Measurements from ENCODE around the gene PRODH2. TPM values are rescaled to one million over a fixed set of nuclear protein-coding genes. Genes with fewer than 3 reads are reported as not detected.

The PRODH2 gene
- polyA plus RNA-seq, 1 experiment, result not detected

- POLR2A ChIA-PET, result no interaction called here
These were observed 16.2 kb upstream of the PRODH2 start for GRCh38 chr19:35828692-35829301.

GRCh38 chr19:35824150-35824549, 11.5 kb upstream of the PRODH2 start:
- Histone ChIP-seq H3K36me3 (ENCODE audit: control insufficient read depth, insufficient read depth, low read length) (no peaks in the 10 kb centered on the region), H3K27me3 (ENCODE audit: control insufficient read depth, insufficient read depth, low read length) (no peaks in the 10 kb centered on the region; the same call in 1 of the 2 replicates), H3K4me3 (ENCODE audit: low read depth, low read length) (no peak overlapping the region)
- POLR2A ChIA-PET, result no interaction called here
- no peak for DNase-seq (ENCODE audit: low read depth)
- TF ChIP-seq CTCF (IDR thresholded peaks at IDR 0.05; ENCODE audit: insufficient read depth, low read depth, low read length), result no peak
- CTCF ChIA-PET, result no interaction called here

More at GRCh38 chr19:35828692-35829301, 16.2 kb upstream of the PRODH2 start:
- no peak overlapping the region for H3K4me3 ChIP-seq (ENCODE audit: low read depth, low read length)
- no peaks in the 10 kb centered on the region for H3K27me3 ChIP-seq (ENCODE audit: control insufficient read depth, insufficient read depth, low read length)
- CTCF ChIA-PET, result no interaction called here
- DNase-seq (ENCODE audit: low read depth), result no peak
- no peak for TF ChIP-seq CTCF (IDR thresholded peaks at IDR 0.05; ENCODE audit: insufficient read depth, low read depth, low read length)
- no peaks in the 10 kb centered on the region for H3K36me3 ChIP-seq (ENCODE audit: control insufficient read depth, insufficient read depth, low read length)

GRCh38 chr19:35822579-35822978, 9.9 kb upstream of the PRODH2 start:
- no peaks in the 10 kb centered on the region for H3K36me3 ChIP-seq (ENCODE audit: control insufficient read depth, insufficient read depth, low read length)
- no peak for DNase-seq (ENCODE audit: low read depth)
- POLR2A ChIA-PET, result no interaction called here
- TF ChIP-seq CTCF (IDR thresholded peaks at IDR 0.05; ENCODE audit: insufficient read depth, low read depth, low read length), result no peak
- CTCF ChIA-PET, result interaction anchor here (0.9 kb wide), 1 partner anchor 130 kb away, joined by 4 read pairs; no protein-coding TSS in a partner anchor
- H3K27me3 ChIP-seq (ENCODE audit: control insufficient read depth, insufficient read depth, low read length), result no peaks in the 10 kb centered on the region; the same call in 1 of the 2 replicates
- no peak overlapping the region for H3K4me3 ChIP-seq (ENCODE audit: low read depth, low read length)

GRCh38 chr19:35818445-35818844, 5.8 kb upstream of the PRODH2 start:
- ChIA-PET CTCF (interaction anchor here (0.6 to 2.3 kb wide), 4 partner anchors 9 to 124 kb away, joined by 3 to 13 read pairs (median 8); no protein-coding TSS in a partner anchor), POLR2A (no interaction called here)
- no peaks in the 10 kb centered on the region for H3K36me3 ChIP-seq (ENCODE audit: control insufficient read depth, insufficient read depth, low read length)
- H3K4me3 ChIP-seq (ENCODE audit: low read depth, low read length), result no peak overlapping the region
- H3K27me3 ChIP-seq (ENCODE audit: control insufficient read depth, insufficient read depth, low read length), result peaks cover 1% of the 10 kb centered on the region; the same call in 1 of the 2 replicates
- no peak for DNase-seq (ENCODE audit: low read depth)
- no peak for TF ChIP-seq CTCF (IDR thresholded peaks at IDR 0.05; ENCODE audit: insufficient read depth, low read depth, low read length)

- POLR2A ChIA-PET, result no interaction called here
- Histone ChIP-seq H3K4me3 (ENCODE audit: low read depth, low read length) (no peak overlapping the region), H3K27me3 (ENCODE audit: control insufficient read depth, insufficient read depth, low read length) (peaks cover 1% of the 10 kb centered on the region; the same call in 1 of the 2 replicates), H3K36me3 (ENCODE audit: control insufficient read depth, insufficient read depth, low read length) (no peaks in the 10 kb centered on the region)
- no peak for TF ChIP-seq CTCF (IDR thresholded peaks at IDR 0.05; ENCODE audit: insufficient read depth, low read depth, low read length)
- CTCF ChIA-PET, result interaction anchor here (0.8 to 2.2 kb wide), 3 partner anchors 13 to 114 kb away, joined by 3 to 6 read pairs (median 3); no protein-coding TSS in a partner anchor
- DNase-seq (ENCODE audit: low read depth), result no peak
These were observed 4.2 kb upstream of the PRODH2 start for GRCh38 chr19:35816846-35817245.
